ENCODE data around the gene KLHL20. TPM values are rescaled to one million over a fixed set of nuclear protein-coding genes. Genes with fewer than 3 reads are reported as not detected.

Gene KLHL20
- total RNA-seq, 1 experiment from 2014 or later, result 7.7 TPM

GRCh38 chr1:173821680-173822079 is 106.9 kb downstream of the KLHL20 start:
- in situ Hi-C loops (cut with HindIII; ENCODE audit: low sequenced_read_pairs), result no loop called here

GRCh38 chr1:173823781-173824314 is 109.1 kb downstream of the KLHL20 start:
- DNase-seq (ENCODE audit: low spot score), result no peak
- in situ Hi-C loops (cut with HindIII; ENCODE audit: low sequenced_read_pairs), result no loop called here

More at GRCh38 chr1:173821680-173822079, 106.9 kb downstream of the KLHL20 start:
- no peak for DNase-seq (ENCODE audit: low spot score)

GRCh38 chr1:173824315-173825081 is 109.7 kb downstream of the KLHL20 start, which contains the start of the genes CENPL and DARS2:
TSS of gene CENPL (minus strand) at chr1:173824883. CDS start at chr1:173811299, 13,584 bp downstream.
TSS of gene DARS2 (plus strand) at chr1:173824673. CDS start at chr1:173825230, 557 bp downstream.
- peak; percentile 99 for DNase-seq (ENCODE audit: low spot score)
- in situ Hi-C loops (cut with HindIII; ENCODE audit: low sequenced_read_pairs), result no loop called here

GRCh38 chr1:173827611-173828010 is 112.8 kb downstream of the KLHL20 start:
- no peak for DNase-seq (ENCODE audit: low spot score)
- in situ Hi-C loops (cut with HindIII; ENCODE audit: low sequenced_read_pairs), result no loop called here

GRCh38 chr1:173832748-173833147 is 118.0 kb downstream of the KLHL20 start:
- in situ Hi-C loops (cut with HindIII; ENCODE audit: low sequenced_read_pairs), result no loop called here
- no peak for DNase-seq (ENCODE audit: low spot score)

Other genes starting within 250 kb of the KLHL20 start
- gene PRDX6, start 237.6 kb upstream of the KLHL20 start, total RNA-seq (2014; rRNA removed; shearing (Covaris generic)), result 273 and 329 TPM in 2 replicates
- gene SLC9C2, start 111.9 kb upstream of the KLHL20 start, total RNA-seq (2014; rRNA removed; shearing (Covaris generic)), result not detected in 2 replicates
- gene TEX50, start 79.6 kb upstream of the KLHL20 start, total RNA-seq (2014; rRNA removed; shearing (Covaris generic)), result not detected in 2 replicates
- 0.68 and 0.85 TPM in 2 replicates for gene ANKRD45, start 45.1 kb upstream of the KLHL20 start, total RNA-seq (2014; rRNA removed; shearing (Covaris generic))
- 36.5 and 40.1 TPM in 2 replicates for gene DARS2, start 109.7 kb downstream of the KLHL20 start, total RNA-seq (2014; rRNA removed; shearing (Covaris generic))
- gene CENPL, start 109.9 kb downstream of the KLHL20 start, total RNA-seq (2014; rRNA removed; shearing (Covaris generic)), result 19.0 and 32.2 TPM in 2 replicates
- 490 and 492 TPM in 2 replicates for gene GAS5, start 153.0 kb downstream of the KLHL20 start, total RNA-seq (2014; rRNA removed; shearing (Covaris generic))
- gene ZBTB37, start 153.4 kb downstream of the KLHL20 start, total RNA-seq (2014; rRNA removed; shearing (Covaris generic)), result 2.3 and 5.2 TPM in 2 replicates
- gene SERPINC1, start 202.3 kb downstream of the KLHL20 start, total RNA-seq (2014; rRNA removed; shearing (Covaris generic)), result not detected in 2 replicates